GM19035 (cell line): ENCODE measurements around the gene LARP4B.

Experiments
- ATAC-seq: cut with Tn5 transposase; IDR thresholded peaks from one replicate; pipeline ENCODE4 v1.9.1; 2021; ENCODE audit not compliant: unreplicated experiment

The LARP4B gene

GRCh38 chr10:926075-926698 is 5.3 kb downstream of the LARP4B start:
- ATAC-seq: no peak

DNA sequence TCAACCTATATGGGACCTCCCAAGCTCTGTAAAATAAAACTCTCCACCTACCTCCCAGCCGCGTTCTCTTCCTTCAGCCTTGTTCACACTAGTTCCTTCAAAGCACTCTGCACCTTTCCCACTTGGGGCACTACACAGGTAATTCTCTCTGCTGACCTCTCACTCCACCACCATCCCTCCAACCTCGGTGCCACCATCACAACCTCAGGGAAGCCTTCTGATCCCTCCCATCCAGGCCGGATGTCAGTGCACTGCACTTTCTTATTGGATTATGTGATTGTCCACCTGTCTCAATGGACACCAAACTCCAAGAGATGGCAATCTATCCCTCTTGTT is 7.0 kb downstream of the LARP4B start:
- ATAC-seq: no peak

- ATAC-seq: no peak
These were observed 7.5 kb downstream of the LARP4B start for GRCh38 chr10:923844-924523.

DNA sequence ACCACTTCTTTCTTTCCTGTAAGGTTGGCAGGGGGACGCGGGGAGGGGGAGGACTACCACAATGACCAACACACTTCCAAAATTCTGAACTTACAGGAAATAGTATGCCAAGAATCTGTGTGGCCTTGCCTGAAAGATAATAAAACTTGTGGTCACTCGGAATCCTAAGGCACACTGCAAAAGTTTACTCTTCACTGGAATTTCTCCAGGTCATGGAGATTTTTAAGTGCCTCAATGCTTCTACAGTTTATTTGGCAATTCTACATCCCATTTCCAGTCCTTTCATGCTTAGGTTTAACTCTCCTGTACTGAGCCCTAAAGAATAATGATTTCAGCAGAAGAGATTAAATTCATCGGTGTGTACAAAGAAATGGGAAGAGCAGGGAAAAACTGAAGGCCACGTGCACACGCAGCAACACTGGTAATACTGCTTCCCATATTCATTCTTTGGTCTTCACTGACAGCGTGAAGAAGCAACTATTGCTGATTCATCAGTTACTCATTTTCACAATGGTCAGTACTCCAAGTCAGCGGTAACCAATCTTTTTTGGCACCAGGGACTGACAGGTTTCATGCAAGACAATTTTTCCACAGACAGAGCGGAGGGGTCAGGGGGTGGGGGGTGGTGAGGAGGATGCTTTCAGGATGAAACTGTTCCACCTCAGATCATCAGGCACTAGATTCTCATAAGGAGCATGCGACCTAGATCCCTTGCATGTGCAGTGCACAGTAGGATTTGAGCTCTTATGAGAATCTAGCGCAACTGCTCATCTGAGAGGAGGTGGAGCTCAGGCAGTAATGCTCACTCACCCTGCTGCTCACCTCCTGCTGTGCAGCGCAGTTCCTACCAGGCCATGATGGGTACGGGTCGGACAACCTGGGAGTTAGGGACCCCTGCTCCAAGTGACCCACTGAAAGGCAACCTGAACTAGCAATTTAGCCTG is 9.8 kb downstream of the LARP4B start:
- ATAC-seq: no peak

DNA sequence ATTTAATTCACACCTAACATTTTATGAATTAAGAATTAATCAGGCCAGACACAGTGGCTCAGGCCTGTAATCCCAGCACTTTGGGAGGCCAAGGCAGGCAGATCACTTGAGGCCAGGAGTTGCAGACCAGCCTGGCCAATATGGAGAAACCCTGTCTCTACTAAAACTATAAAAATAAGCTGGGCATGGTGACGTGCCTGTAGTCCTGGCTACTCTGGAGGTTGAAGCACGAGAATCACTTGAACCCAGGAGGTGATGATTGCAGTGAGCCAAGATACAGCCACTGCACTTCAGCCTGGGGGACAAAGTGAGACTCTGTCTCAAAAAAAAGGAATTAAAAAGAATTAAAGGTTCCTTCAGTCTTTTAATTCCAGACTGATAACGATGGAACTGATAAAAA is 11.1 kb downstream of the LARP4B start:
- no peak for ATAC-seq

GRCh38 chr10:919481-919880 is 12.0 kb downstream of the LARP4B start:
- no peak for ATAC-seq

- ATAC-seq: no peak
These were observed 13.5 kb downstream of the LARP4B start for GRCh38 chr10:917999-918398.

DNA sequence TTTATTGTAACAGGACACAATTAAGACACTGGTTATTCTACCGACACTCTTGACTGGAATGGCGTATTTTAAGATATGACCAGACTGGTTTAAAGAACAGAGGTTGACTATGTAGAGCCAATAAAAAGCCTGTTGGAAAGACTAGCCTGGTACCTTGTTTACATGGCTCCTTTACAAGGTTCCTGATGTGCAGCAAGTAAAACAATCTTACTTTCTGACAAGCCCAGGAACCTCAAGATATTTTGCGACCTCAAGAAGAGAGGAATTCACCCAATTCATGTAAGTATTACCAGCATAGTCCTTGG is 14.1 kb downstream of the LARP4B start:
- no peak for ATAC-seq

DNA sequence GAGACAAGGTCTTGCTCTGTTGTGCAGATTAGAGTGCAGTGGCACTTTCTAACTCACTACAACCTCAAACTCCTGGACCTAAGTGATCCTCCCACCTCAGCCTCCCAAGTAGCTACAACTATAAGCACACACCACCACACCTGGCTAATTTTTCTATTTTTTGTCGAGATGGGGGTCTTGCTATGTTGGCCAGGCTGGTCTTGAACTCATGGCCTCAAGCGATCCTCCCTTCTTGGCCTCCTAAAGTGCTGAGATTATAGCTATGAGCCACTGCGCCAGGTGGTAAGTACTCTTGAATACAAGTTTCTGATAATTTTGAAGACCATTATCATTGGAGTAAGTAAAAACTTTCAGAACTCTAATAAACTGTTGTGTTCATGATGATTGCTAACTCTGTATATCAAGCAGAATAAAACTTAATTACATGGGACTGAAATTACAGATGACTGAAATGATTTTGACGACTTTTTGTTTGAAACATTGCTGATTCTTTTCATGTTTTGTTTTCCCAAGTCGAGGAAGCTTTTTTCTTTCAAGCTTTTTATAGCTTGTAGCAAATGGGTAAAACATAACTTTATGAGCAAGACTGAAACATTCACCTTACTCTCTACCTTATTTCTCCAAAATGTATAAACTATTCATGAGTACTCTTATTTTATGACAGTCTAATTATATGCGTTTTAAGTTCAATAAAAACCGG is 14.6 kb downstream of the LARP4B start:
- no peak for ATAC-seq

GRCh38 chr10:909831-910230 is 21.7 kb downstream of the LARP4B start:
- ATAC-seq: no peak

- ATAC-seq: no peak
These were observed 25.5 kb downstream of the LARP4B start for GRCh38 chr10:905972-906371.

DNA sequence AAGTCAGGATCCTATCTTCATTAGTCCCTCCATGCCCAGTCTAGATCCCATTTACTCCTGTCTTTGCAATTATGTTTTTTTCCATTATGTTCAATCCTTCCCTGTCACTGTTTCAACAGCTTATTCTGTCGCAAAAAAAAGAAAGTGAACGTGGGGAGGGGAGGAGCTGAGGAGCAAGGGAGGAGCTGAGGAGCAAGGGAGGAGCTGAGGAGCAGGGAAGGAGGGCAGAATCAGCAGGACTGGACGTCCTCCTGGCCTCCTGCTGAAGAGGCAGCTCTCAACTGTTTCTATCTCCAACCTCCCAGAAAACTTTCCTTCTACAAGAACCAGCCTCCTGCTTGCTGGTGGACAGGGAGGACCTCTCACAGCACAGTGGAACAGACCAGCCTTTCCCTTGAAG is 26.0 kb downstream of the LARP4B start:
- ATAC-seq: no peak

DNA sequence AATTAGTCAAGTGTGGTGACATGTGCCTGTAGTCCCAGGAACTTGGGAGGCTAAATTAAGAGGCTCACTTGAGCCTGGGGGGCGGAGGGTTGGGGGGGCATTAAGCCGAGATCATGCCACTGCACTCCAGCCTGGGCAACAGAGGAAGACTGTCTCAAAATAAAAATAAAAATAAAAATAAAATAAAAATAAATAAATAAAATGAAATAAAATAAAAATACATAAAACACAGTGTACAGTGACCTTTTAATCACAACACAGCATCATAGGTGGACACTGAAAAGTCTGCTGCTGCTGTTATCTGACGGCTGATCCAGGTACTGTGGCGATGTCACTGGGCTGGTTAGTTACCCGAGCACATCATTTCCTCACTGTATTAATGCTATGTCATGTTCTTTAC is 27.1 kb downstream of the LARP4B start:
- no peak for ATAC-seq

- no peak for ATAC-seq
These were observed 33.4 kb downstream of the LARP4B start for GRCh38 chr10:898141-898540.

DNA sequence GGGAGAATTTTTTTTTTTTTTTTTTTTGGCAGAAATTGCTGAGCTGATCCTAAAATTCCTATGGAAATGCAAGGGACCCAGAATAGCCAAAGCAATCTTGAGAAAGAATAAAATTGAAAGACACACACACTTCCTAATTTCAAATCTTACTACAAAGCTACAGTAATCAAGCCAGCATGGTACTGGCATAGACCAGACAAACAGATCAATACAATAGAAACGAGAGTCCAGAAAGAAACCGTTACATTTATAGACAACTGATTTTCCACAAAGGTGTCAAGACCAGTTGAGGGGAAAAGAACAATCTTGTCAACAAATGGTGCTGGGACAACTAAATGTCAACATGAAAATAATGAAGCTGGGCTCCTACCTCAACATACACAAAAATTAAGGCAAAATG is 34.5 kb downstream of the LARP4B start:
- ATAC-seq: no peak

DNA sequence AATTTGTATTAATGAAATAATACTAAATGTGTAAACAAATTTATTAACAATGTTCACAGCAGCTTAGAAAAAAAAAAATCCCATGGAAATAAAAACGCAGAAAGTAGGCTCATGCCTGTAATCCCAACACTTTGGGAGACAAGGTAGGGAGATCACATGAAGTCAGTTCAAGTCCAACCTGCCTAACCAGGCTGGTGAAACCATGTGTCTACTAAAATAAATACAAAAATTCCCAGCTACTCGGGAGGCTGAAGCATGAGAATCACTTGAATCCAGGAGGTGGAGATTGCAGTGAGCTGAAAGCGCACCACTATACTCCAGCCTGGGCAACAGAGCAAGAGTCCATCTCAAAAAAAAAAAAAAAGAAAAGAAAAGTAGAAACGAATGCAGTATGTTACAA is 36.2 kb downstream of the LARP4B start:
- ATAC-seq: no peak

DNA sequence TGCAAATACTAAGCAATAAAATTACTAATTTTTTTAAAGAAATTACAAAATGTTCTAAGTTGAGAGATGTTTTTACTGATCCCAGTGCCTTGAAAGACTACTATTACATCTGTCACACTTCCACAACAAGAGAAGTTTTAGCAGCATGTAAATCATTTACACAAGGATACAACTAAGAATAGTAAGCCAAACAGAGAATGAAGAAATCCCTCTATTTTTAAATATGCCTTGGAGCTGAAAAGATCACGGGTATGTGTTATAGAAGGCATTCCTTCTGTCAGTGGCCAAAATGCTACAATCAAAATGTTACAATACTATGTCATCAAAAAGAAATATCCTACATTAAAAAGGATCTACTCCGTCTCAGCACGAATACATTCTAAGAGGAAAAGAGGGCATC is 52.6 kb downstream of the LARP4B start:
- no peak for ATAC-seq

DNA sequence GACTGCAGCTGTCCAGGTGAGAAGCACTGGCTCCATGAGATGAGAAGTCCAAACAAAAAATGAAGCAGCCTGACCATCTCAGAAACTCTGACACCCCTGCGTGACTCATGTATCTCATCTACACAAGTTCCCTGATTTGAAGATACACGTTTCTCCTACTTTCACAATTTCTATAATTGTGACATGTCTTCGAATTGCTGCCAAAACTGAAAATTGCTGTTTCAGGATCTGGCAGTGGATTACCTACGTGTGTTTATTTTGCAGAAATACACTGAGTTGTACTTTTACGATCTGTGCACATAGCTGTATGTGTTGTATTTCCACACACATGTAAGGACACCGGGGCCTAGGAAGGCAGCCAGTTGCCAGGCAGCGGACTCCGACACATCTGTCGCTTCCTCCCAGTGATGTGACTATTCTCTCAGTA is 53.2 kb downstream of the LARP4B start:
- ATAC-seq: no peak

DNA sequence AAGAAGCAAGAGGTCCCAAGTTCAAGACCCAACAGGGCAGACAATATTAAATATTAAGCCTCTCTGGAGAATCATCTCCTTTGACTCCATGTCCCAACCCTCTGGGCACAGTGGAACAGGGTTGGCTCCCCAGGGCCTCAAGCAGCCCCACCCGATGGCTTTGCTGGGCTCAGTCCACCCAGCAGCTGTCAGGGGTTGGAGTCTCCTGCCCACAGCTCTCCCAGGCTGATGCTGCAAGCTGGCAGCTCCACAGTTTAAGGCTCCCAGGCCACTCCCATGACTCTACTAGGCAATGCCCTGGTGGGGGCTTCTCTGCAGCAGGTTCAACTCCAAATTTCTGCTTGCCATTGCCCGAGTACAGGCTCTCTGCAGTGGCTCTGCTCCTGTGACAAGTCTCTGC is 55.1 kb downstream of the LARP4B start:
- no peak for ATAC-seq

DNA sequence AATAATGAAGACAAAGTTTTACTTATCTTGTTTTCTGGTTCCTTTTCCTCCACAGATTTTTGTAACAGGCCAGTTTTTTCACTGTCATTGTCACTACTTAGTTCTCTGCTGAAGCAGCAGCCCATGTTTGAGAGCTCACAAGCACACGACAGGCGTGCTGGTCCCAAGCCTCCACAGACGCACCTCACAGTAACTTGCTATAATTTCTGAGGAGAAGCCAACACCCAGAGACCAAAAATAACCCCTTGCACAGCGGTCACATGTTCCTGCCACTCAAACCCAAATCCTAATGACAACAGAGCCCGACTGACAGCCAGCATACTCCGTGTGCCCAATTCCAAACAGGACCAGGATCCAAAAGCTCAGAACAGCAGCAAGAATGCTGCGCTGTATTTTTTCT is 58.5 kb downstream of the LARP4B start:
- ATAC-seq: no peak

DNA sequence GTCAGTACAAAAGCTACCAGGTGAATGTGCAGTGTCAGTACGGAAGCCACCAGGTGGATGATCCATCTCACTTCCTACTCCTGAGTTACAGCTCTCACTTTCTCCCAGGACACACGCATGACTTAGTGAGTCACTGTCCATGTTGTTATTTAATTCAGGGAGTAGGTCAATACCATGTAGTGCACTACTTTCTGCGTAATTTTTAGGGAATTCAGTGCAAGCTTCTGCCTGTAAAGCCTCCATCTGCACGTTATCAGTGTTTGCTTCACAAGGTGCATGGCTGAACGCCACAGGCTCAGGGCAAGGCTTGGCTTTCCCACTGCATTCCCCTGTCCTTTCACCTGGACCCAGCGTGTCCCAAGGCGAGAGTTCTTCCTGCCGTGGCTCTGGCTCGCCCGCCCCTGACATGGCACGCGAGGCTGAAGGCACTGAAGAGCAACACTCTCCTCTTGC is 59.5 kb downstream of the LARP4B start:
- ATAC-seq: no peak
